NCI-H524 (cell line): ENCODE measurements around the gene RPRD1B.
"Not testable (repeated sequence)": the region's sequence is repeated elsewhere in the genome, so short reads cannot be mapped to it uniquely, and the experiment has no call there.

Experiments used
- DNase-seq, 2 experiments: peaks; one replicate each; lab custom pipeline; 2025; lab: John Stamatoyannopoulos, UW

The RPRD1B gene

GRCh38 chr20:38001173-38001875 lies 32.2 kb upstream of the RPRD1B start:
- no peak for DNase-seq

DNA sequence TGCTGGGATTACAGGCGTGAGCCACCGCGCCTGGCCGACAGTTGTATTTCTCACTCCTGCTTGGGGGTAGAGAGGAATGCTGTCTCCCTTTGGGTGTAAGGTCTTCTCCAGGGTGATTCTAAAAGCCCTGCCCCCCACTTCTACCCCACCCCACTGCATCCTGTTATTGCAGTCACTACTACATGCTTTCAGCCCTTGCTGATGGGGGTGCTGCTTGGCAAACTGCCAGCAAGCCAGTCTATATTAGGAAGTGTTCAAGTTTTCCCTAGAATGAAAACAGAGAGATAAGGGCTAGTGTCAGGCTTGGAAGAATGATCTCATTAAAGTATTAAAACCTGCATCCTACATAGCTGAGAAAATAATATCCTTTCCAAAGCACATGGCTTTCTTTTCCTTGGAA lies 31.6 kb upstream of the RPRD1B start:
- no peak for DNase-seq

DNA sequence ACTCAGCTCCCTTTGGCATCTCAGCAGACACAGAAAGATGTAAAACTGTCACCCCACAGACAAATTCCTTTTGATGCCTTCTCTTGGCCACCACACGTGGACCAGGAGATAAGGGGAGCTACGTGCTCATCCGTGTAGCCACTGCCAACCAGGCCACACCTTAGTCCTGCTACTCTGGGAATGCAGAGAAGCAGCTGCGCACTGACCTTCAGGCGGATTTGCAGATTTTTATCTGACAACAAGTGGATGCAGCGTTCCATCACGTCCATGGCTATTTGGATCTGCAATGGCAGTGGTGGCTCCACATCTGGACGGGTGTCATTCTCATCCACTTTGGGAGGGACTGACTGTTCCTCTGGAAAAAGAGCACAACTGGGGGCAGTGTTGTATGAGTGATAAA lies 31.1 kb upstream of the RPRD1B start:
- no peak for DNase-seq

- no peak for DNase-seq
Measured at GRCh38 chr20:38004416-38004815, 29.1 kb upstream of the RPRD1B start.

DNA sequence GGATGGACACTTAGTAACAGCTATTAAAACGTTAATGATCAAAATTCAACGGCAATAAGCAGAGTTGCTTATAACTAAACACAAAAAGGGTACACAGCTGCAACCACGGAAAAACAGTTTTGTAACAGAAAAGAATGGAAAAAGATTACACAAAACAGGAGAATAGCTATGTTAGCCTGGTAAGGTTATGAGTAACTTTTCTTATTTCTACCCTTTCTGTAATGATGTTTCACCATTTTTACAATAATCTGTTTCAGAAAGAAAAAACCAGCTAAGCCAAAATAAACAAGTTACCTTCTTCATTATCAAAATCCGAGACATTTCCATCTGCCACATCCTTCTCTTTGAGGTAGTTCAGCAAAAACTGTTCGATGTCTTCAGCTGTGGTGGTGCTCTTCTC lies 27.6 kb upstream of the RPRD1B start:
- no peak for DNase-seq

- peak; percentile 29 to 90 for DNase-seq
Measured at GRCh38 chr20:38007526-38007925, 26.0 kb upstream of the RPRD1B start.

DNA sequence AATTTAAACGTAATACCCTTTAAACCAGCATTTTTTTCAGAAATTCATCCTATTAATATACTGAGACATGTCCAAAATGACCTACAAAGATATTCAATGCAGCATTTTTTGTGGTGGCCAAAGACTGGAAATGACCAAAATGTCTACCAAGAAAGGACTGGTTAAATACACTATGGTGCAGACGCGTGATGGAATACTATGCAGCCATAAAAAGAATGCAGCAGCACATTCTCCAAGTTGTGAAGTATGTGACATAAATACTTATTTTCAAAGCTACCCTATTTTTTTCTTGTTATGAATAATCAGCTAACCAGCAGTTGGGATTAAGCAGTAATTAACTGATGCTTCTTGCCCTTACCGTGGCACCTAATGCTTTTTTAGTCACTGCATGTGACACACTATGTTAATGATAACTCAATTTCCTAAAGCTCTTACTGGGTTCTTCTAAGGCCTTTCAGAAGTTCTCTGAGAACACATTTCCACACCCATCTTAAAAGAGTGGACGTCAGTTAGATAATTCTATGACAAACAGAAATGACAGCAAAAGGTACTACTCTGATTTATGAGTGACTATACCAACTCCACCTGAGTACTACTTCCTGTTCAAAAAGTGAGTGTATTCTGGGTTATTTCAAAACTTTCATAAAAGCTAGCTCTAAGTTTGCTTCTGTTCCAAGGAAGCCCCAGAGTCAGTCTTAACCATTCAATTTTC lies 25.2 kb upstream of the RPRD1B start:
- no peak for DNase-seq

GRCh38 chr20:38009416-38009815 lies 24.1 kb upstream of the RPRD1B start:
- DNase-seq: not testable (repeated sequence)

GRCh38 chr20:38011696-38012095 lies 21.9 kb upstream of the RPRD1B start:
- DNase-seq: no peak

DNA sequence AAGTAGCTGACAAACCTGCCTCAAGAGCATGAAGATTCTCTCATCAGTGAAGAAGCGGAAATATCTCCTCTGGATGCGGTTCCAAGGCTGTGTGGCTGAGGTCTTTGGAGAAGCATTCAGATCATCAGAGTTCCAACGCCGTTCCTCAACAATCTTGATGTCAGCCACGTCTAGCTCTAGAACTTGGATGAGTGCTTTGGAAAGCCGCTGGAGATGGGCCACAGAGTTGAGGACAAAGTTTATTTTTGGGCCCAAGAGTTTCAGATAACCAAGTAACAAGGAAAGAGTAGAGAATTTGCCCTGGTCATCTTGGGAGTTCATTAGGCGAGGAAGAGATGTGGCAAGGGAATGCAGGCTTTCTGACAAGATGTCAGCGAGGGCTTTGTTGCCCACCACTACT lies 21.2 kb upstream of the RPRD1B start:
- DNase-seq: no peak

- DNase-seq: no peak
Measured at GRCh38 chr20:38013887-38014286, 19.7 kb upstream of the RPRD1B start.

GRCh38 chr20:38017959-38018358 lies 15.6 kb upstream of the RPRD1B start:
- no peak for DNase-seq

DNA sequence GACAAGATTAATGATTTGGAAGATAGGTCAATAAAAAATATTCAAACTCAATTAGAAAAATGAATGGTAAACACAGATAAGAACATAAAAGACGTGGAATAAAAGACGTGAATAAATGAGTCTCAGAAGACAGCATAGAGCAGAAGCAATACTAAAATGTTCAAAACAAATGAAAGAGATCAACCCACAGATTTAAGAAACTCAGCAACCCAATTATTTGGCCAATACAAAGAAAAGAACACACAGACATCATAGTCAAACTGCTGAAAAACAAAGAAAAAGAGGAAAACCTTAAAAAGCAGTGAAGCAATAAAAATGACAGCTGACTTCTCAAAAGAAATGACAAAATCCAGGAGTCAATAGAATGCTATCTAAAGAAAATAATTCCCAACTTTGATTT lies 15.2 kb upstream of the RPRD1B start:
- no peak for DNase-seq

DNA sequence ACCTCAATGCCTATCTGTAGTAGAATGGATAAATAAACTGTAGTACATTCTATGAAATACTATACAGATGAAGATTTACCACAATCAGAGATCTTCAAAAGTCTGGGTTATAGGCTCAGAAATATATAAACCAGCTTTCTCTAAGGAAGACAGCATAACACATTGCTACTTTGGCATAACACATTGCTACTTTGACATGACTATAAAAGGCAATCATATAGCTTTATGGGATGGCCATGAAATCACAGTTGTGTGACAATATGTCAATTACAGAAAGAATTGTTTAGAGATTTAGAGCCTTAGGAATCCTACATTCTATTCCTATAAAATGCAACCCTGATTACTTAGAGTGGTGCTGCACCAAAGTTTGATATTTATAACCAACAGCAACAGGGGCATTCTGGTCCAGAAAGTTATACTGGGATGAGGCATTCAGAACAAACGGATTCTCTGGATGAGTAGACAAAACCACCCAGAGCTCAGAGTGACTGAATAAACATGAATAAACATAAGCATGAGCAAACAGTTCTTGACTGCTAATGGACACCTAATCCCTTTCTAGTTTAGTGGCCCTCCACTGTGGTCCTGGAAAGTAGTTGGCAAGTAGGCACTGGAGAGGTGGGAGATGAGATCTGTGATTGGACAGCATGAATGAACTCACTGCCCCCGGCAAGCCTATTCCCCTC lies 12.3 kb upstream of the RPRD1B start:
- DNase-seq: no peak

GRCh38 chr20:38023181-38024001 lies 10.2 kb upstream of the RPRD1B start:
- peak in 1 of 2 experiments; percentile 13 for DNase-seq

DNA sequence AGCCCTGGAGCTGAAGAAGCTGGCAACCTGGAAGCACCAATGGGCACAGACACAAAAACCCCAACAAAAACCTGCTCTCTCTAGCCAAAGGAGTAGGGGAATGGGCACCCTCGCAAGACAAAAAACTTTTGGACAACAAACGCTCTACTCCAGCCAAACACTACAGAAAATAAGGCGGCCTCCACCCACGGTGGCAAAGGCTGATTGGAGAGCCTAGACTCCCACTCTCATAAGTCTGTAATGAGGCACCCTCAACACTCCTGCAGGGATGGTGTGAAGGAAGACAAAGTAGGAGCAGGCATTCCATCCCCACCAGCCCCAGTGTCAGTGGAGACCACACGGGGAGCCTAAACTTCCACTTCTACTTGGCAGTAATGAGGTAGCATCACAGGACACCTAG lies 9.1 kb upstream of the RPRD1B start:
- no peak for DNase-seq

DNA sequence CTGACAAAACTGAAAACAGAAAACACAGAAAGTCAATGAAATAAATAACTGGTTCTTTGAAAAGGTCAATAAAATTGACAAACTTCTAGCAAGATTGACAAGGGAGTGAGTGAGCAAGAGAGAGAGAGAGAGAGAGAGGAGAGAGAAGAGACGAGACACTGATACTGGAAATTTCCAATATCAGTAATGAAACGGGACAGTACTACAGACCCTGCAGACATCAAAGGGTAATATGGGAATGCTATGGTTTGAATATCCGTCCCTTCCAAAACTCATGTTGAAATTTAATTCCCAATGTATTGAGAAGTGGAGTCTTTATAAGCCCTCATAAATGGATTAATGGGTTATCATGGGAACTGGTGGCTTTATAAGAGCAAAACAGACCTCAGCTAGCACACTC lies 4.1 kb upstream of the RPRD1B start:
- no peak for DNase-seq

GRCh38 chr20:38031957-38032356 lies 1.6 kb upstream of the RPRD1B start:
- DNase-seq: no peak

GRCh38 chr20:38032585-38033329 lies 789 bp upstream of the RPRD1B start:
- no peak for DNase-seq

GRCh38 chr20:38034108-38034649 lies 633 bp downstream of the RPRD1B start:
- no peak for DNase-seq

DNA sequence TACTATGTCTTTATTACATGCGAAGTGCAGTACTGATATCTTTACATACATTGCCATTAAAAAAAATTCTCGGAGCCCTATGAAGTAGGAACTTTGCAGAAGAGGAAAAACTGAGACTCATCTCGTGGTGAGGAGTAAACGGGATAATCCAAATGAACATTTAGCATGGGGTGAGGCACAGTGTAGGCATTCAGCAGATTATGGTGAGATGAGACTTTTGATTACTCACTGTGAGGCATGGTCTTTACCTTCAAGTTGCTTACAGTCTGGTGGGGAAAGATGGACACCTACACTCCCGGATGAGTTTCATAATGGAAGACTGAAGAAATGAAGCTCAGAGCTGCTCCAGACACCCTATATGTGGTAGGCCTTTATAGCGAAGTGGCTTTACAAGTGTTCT lies 1.4 kb downstream of the RPRD1B start:
- no peak for DNase-seq
